Mucosa of rectum (tissue), 2 donors: ENCODE measurements around the gene NXPE4.
"Not testable (repeated sequence)": the region's sequence is repeated elsewhere in the genome, so short reads cannot be mapped to it uniquely, and the experiment has no call there.

Experiments used
- H3K27ac ChIP-seq, 2 donors: one replicate each; pipeline ENCODE4 v1.7.0; 2013; ENCODE audit warnings: inconsistent platforms in 2 of 2, low read depth in 2 of 2, low read length in 2 of 2
- H3K27me3 ChIP-seq, 2 donors: one replicate each; pipeline ENCODE4 v1.7.0; 2013; ENCODE audit warnings: low read length in 2 of 2; ENCODE audit not compliant: control insufficient read depth in 2 of 2, insufficient read depth in 2 of 2
- H3K36me3 ChIP-seq, 2 donors: one replicate each; pipeline ENCODE4 v1.7.0; 2013; ENCODE audit warnings: low read length in 2 of 2; ENCODE audit not compliant: control insufficient read depth in 2 of 2, insufficient read depth in 2 of 2
- H3K4me1 ChIP-seq, 2 donors: one replicate each; pipeline ENCODE4 v1.7.0; 2013; ENCODE audit warnings: low read length in 2 of 2, mild to moderate bottlenecking in 1 of 2; ENCODE audit not compliant: control insufficient read depth in 2 of 2, insufficient read depth in 2 of 2
- H3K4me3 ChIP-seq, 2 donors: one replicate each; pipeline ENCODE4 v1.7.0; 2013; ENCODE audit warnings: low read length in 2 of 2
- H3K9ac ChIP-seq, 2 donors: one replicate each; pipeline ENCODE4 v1.7.0; 2013; ENCODE audit warnings: low read length in 2 of 2, low read depth in 1 of 2, mild to moderate bottlenecking in 1 of 2
- H3K9me3 ChIP-seq, 2 donors: one replicate each; pipeline ENCODE4 v1.7.0; 2013; ENCODE audit warnings: low read length in 2 of 2; ENCODE audit not compliant: control insufficient read depth in 2 of 2
- donor health status: healthy.
- donor health status: Normal muscosa, but diverticular disease.

The NXPE4 gene

DNA sequence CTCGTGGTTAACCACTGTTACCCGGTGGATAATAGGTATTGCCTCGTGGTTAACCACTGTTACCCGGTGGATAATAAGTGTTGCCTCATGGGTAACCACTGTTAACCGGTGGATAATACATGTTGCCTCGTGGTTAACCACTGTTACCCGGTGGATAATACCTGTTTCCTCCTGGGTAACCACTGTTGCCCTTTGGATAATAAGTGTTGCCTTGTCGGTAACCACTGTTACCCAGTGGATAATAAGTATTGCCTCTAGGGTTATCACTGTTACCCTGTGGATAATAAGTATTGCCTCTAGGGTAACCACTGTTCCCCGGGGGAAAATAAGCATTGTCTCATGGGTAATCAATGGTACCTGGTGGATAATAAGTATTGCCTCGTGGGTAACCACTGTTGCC, 15.0 kb upstream of the NXPE4 start:
- H3K27me3 ChIP-seq, result no peaks in the 10 kb centered on the region
- no peak overlapping the region for H3K4me3 ChIP-seq
- H3K4me1 ChIP-seq, result no peaks in the 10 kb centered on the region
- H3K9ac ChIP-seq, result no peak overlapping the region
- H3K36me3 ChIP-seq, result peaks cover 0 to 3% of the 10 kb centered on the region in 2 donors
- H3K9me3 ChIP-seq, result peaks cover 3 to 4% of the 10 kb centered on the region in 2 donors
- H3K27ac ChIP-seq, result no peak overlapping the region

DNA sequence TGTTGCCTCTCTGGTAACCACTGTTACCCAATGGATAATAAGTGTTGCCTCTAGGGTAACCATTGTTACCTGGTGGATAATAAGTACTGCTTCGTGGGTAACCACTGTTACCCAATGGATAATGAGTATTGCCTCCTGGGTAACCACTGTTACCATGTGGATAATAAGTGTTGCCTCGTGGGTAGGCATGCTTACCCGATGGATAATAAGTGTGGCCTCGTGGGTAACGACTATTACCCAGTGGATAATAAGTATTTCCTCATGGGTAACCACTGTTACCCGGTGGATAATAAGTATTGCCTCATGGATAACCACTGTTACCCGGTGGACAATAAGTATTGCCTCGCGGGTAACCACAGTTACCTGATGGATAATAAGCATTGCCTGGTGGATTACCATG, 13.8 kb upstream of the NXPE4 start:
- Histone ChIP-seq H3K27me3 (no peaks in the 10 kb centered on the region), H3K9me3 (peaks cover 3 to 4% of the 10 kb centered on the region in 2 donors), H3K27ac (no peak overlapping the region), H3K9ac (no peak overlapping the region), H3K36me3 (peaks cover 0 to 3% of the 10 kb centered on the region in 2 donors), H3K4me1 (no peaks in the 10 kb centered on the region), H3K4me3 (no peak overlapping the region)

DNA sequence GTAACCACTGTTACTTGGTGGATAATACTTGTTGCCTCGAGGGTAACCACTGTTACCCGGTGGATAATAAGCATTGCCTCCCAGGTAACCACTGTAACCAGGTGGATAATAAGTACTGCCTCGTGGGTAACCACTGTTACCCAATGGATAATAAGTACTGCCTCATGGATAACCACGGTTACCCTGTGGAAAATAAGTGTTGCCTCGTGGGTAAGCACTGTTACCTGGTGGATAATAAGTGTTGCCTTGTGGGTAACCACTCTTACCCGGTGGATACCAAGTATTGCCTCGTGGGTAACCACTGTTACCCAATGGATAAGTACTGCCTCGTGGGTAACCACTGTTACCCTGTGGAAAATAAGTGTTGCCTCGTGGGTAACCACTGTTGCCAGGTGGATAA, 13.0 kb upstream of the NXPE4 start:
- H3K27ac ChIP-seq, H3K27me3 ChIP-seq, H3K4me1 ChIP-seq, H3K4me3 ChIP-seq, H3K9ac ChIP-seq, H3K9me3 ChIP-seq, H3K36me3 ChIP-seq: not testable (repeated sequence)

DNA sequence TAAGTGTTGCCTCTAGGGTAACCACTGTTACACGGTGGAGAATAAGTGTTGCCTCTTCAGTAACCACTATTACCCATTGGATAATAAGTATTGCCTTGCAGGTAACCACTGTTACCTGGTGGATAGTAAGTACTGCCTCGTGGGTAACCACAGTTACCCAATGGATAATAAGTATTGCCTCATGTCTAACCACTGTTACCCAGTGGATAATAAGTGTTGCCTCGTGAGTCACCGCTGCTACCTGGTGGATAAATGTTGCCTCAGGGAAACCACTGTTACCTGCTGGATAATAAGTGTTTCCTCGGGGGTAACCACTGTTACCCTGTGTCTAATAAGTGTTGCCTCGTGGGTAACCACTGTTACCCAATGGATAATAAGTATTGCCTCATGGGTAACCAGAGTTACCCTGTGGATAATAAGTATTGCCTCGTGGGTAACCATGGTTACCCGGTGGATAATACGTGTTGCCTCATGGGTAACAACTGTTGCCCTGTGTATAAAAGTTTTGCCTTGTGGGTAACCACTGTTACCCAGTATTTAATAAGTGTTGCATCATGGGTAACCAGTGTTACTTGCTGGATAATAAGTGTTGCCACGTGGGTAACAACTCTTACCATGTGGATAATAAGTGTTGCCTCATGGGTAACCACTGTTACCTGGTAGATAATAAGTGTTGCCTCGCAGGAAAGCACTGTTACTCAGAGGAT, 12.3 kb upstream of the NXPE4 start:
- no peak overlapping the region for H3K9ac ChIP-seq
- peaks cover under 1 to 3% of the 10 kb centered on the region in 2 donors for H3K9me3 ChIP-seq
- H3K27me3 ChIP-seq, result no peaks in the 10 kb centered on the region
- H3K4me1 ChIP-seq, result no peaks in the 10 kb centered on the region
- H3K36me3 ChIP-seq, result peaks cover 0 to 3% of the 10 kb centered on the region in 2 donors
- no peak overlapping the region for H3K27ac ChIP-seq
- no peak overlapping the region for H3K4me3 ChIP-seq

DNA sequence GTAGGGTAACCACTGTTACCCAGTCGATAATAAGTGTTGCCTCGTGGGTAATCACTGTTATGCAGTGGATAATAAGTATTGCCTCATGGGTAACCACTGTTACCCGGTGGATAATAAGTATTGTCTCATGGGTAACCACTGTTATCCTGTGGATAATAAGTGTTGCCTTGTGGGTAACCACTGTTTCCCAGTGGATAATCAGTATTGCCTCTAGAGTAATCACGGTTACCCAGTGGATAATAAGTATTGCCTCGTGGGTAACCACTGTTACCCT, 11.2 kb upstream of the NXPE4 start:
- H3K27me3 ChIP-seq, H3K4me1 ChIP-seq, H3K4me3 ChIP-seq, H3K27ac ChIP-seq, H3K9me3 ChIP-seq, H3K36me3 ChIP-seq, H3K9ac ChIP-seq: not testable (repeated sequence)

DNA sequence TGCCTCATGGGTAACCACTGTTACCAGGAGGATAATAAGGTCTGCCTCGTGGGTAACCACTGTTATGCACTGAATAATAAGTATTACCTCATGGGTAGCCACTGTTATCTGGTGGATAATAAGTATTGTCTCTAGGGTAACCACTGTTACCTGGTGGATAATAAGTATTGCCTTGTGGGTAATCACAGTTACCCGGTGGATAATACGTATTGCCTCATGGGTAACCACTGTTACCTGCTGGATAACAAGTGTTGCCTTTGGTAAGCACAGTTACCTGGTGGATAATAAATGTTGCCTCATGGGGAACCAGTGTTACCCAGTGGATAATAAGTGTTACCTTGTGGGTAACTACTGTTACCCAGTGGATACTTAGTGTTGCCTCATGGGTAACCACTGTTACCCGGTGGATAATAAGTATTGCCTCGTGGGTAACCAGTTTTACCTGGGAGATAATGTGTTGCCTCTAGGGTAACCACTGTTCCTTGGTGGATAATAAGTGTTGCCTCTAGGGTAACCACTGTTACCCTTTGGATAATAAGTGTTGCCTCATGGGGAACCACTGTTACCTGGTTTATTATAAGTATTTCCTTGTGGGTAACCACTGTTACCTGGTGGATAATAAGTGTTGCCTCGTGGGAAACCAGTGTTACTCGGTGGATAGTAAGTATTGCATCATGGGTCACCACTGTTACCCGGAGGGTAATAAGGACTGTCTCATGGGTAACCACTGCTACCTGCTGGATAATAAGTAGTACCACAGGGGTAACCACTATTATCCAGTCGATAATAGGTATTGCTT, 10.6 kb upstream of the NXPE4 start:
- Histone ChIP-seq H3K9ac (no peak overlapping the region), H3K27ac (no peak overlapping the region), H3K4me3 (no peak overlapping the region), H3K4me1 (no peaks in the 10 kb centered on the region), H3K27me3 (no peaks in the 10 kb centered on the region), H3K9me3 (peaks cover 0 to 3% of the 10 kb centered on the region in 2 donors), H3K36me3 (no peaks in the 10 kb centered on the region)

DNA sequence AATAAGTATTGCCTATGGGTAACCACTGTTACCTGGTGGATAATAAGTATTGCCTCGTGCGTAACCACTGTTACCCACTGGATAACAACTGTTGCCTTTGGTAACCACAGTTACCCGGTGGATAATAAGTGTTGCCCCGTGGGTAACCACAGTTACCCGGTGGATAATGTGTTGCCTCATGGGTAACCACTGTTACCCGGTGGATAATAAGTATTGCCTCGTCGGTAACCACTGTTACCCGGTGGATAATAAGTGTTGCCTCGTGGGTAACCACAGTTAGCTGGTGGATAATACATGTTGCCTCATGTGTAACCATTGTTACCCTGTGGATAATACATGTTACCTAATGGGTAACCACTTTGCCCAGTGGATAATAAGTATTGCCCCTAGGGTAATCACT, 9.8 kb upstream of the NXPE4 start:
- no peak overlapping the region for H3K27ac ChIP-seq
- no peaks in the 10 kb centered on the region for H3K27me3 ChIP-seq
- no peak overlapping the region for H3K9ac ChIP-seq
- H3K4me3 ChIP-seq, result no peak overlapping the region
- H3K36me3 ChIP-seq, result no peaks in the 10 kb centered on the region
- H3K9me3 ChIP-seq, result peaks cover 0 to 3% of the 10 kb centered on the region in 2 donors
- no peaks in the 10 kb centered on the region for H3K4me1 ChIP-seq

DNA sequence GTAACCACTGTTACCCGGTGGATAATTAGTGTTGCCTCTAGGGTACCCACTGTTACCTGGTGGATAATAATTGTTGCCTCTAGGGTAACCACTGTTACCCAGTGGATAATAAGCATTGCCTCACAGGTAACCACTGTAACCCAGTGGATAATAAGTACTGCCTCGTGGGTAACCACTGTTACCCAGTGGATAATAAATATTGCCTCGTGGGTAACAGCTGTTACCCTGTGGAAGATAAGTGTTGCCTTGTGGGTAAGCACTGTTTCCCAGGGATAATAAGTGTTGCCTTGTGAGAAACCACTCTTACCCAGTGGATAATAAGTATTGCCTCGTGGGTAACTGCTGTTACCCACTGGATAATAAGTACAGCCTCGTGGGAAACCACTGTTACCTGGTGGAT, 9.3 kb upstream of the NXPE4 start:
- Histone ChIP-seq H3K4me1 (no peaks in the 10 kb centered on the region), H3K9ac (no peak overlapping the region), H3K9me3 (peaks cover 0 to 3% of the 10 kb centered on the region in 2 donors), H3K27ac (no peak overlapping the region), H3K36me3 (no peaks in the 10 kb centered on the region), H3K4me3 (no peak overlapping the region), H3K27me3 (no peaks in the 10 kb centered on the region)

DNA sequence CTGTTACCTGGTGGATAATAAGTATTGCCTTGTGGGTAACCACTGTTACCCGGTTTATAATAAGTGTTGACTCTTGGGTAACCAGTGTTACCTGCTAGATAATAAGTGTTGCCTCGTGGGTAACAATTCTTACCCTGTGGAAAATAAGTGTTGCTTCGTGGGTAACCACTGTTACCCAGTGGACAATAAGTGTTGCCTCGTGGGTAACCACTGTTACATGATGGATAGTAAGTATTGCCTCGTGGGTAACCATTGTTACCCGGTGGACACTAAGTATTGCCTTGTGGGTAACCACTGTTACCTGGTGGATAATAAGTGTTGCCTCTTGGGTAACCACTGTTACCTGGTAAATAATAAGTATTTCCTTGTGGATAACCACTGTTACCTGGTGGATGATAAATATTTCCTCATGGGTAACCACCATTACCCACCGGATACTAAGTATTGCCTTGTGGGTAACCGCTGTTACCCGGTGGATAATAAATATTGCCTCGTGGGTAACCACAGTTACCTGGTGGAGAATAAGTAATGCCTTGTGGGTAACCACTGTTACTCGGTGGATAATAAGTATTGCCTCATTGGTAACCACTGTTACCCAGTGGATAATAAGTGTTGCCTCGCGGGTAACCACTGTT, 8.7 kb upstream of the NXPE4 start:
- Histone ChIP-seq H3K27ac (no peak overlapping the region), H3K9ac (no peak overlapping the region), H3K9me3 (peaks cover 0 to 3% of the 10 kb centered on the region in 2 donors), H3K36me3 (no peaks in the 10 kb centered on the region), H3K27me3 (no peaks in the 10 kb centered on the region), H3K4me3 (no peak overlapping the region), H3K4me1 (no peaks in the 10 kb centered on the region)

DNA sequence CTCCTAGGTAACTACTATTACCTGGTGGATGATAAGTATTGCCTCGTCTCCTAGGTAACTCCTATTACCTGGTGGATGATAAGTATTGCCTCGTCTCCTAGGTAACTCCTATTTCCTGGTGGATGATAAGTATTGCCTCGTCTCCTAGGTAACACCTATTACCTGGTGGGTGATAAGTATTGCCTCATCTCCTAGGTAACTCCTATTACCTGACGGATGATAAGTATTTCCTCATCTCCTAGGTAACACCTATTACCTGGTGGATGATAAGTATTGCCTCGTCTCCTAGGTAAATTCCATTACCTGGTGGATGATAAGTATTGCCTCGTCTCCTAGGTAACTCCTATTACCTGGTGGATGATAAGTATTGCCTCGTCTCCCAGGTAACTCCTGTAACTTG, 7.6 kb upstream of the NXPE4 start:
- H3K27me3 ChIP-seq, H3K4me3 ChIP-seq, H3K9me3 ChIP-seq, H3K4me1 ChIP-seq, H3K36me3 ChIP-seq, H3K9ac ChIP-seq, H3K27ac ChIP-seq: not testable (repeated sequence)
